Sigmoid colon (tissue), 4 donors: ENCODE data around the gene OVOL2.

Source experiments
- CTCF ChIP-seq, 4 experiments: fragments of 450-650 bp in 3 of 4; fragments of 200-600 bp in 1 of 4; IDR thresholded peaks; one replicate each; pipeline ENCODE4 v1.5.1; 2016 to 2019; ENCODE audit warnings: antibody characterized with exemption in 4 of 4, mild to moderate bottlenecking in 3 of 4, moderate library complexity in 2 of 4
- EP300 ChIP-seq, 4 donors: sonication (generic); formaldehyde crosslinking; IDR thresholded peaks; one replicate each; pipeline ENCODE4 v1.6.1; 2017; ENCODE audit warnings: antibody characterized with exemption in 4 of 4
- POLR2A ChIP-seq, 2 donors: fragments of 450-650 bp; IDR thresholded peaks; one replicate each; pipeline ENCODE4 v1.6.1; 2016; ENCODE audit warnings: antibody characterized with exemption in 2 of 2, mild to moderate bottlenecking in 2 of 2, moderate library complexity in 2 of 2
- POLR2AphosphoS5 ChIP-seq, 4 donors: sonication (generic); formaldehyde crosslinking; IDR thresholded peaks; one replicate each; pipeline ENCODE4 v1.6.1; 2017; ENCODE audit warnings: antibody characterized with exemption in 4 of 4

GRCh38 chr20:18041462-18041861 lies 16.3 kb downstream of the OVOL2 start:
- TF ChIP-seq POLR2A (IDR thresholded peaks at IDR 0.05) (no peak), CTCF (IDR thresholded peaks at IDR 0.05) (no peak), POLR2AphosphoS5 (IDR thresholded peaks at IDR 0.05) (no peak), EP300 (IDR thresholded peaks at IDR 0.05) (no peak)
